Spleen (tissue), 11 donors: Measurements from ENCODE around the gene CCR9. TPM values are rescaled to one million over a fixed set of nuclear protein-coding genes. Genes with fewer than 3 reads are reported as not detected.
A peak's percentile ranks its signal among the peaks of the same experiment; 100 is the strongest.

Source experiments
- DNase-seq: peaks from one replicate; pipeline ENCODE4 v3.0.0-alpha.2; 2020
- H3K27ac ChIP-seq, 8 donors: fragments of 200-600 bp; sonication (generic) in 7 of 8; 1 replicate in 4 of 8; 2 replicates in 4 of 8; pipeline versions ENCODE4 v1.5.0 to v1.8.0; 2016 to 2021; ENCODE audit warnings: inconsistent platforms in 4 of 8, mild to moderate bottlenecking in 4 of 8, moderate library complexity in 1 of 8
- H3K27me3 ChIP-seq, 7 donors: fragments of 200-600 bp; sonication (generic) in 6 of 7; replicated peaks in 1 of 7; 1 replicate in 4 of 7; 2 replicates in 3 of 7; pipeline versions ENCODE4 v1.5.0 to v1.8.0; 2016 to 2021; ENCODE audit warnings: inconsistent platforms in 3 of 7, mild to moderate bottlenecking in 1 of 7
- H3K36me3 ChIP-seq, 6 donors: fragments of 200-600 bp; sonication (generic) in 5 of 6; 1 replicate in 4 of 6; 2 replicates in 2 of 6; pipeline versions ENCODE4 v1.5.0 to v1.8.0; 2016 to 2021; ENCODE audit warnings: inconsistent platforms in 2 of 6
- H3K4me1 ChIP-seq, 6 donors: fragments of 200-600 bp; sonication (generic) in 5 of 6; 1 replicate in 3 of 6; 2 replicates in 3 of 6; pipeline versions ENCODE4 v1.5.0 to v1.8.0; 2016 to 2021; ENCODE audit warnings: inconsistent platforms in 3 of 6
- H3K4me3 ChIP-seq, 8 donors: fragments of 200-600 bp; sonication (generic) in 7 of 8; 1 replicate in 4 of 8; 2 replicates in 4 of 8; pipeline versions ENCODE4 v1.5.0 to v1.8.0; 2016 to 2021; ENCODE audit warnings: inconsistent platforms in 4 of 8, mild to moderate bottlenecking in 4 of 8, moderate library complexity in 2 of 8
- H3K9me3 ChIP-seq, 8 donors: fragments of 200-600 bp; sonication (generic) in 7 of 8; 1 replicate in 4 of 8; 2 replicates in 4 of 8; pipeline versions ENCODE4 v1.5.0 to v1.8.0; 2016 to 2021; ENCODE audit warnings: inconsistent platforms in 4 of 8
- POLR2A ChIP-seq, 3 donors: fragments of 450-650 bp; IDR thresholded peaks; one replicate each; pipeline ENCODE4 v1.5.1; 2017; ENCODE audit warnings: antibody characterized with exemption in 3 of 3, mild to moderate bottlenecking in 1 of 3
- POLR2AphosphoS5 ChIP-seq, 3 donors: sonication (generic); formaldehyde crosslinking; IDR thresholded peaks; one replicate each; pipeline ENCODE4 v1.5.1; 2017; ENCODE audit warnings: antibody characterized with exemption in 3 of 3
- WGBS, 5 donors: extraction: QIAGEN DNeasy Blood & Tissue Kit in 3 of 5; methylation state at CpG; one replicate each; pipeline versions ENCODE4 v1.1.5 to v1.1.7; 2013 to 2018; 5-methylcytosine and 5-hydroxymethylcytosine counted together
- intact Hi-C: fragments of 100-400 bp; cut with DNase I; formaldehyde crosslinking; loops from one replicate; pipeline ENCODE4 v1.15.0; 2023; ENCODE audit warnings: low total_unique reads
- polyA plus RNA-seq, 3 donors: library from polyadenylated mRNA; stranded (reverse); fragments of 200-250 nt; gene quantifications; one replicate each; pipeline ENCODE4 v1.2.1, GENCODE V29; 2013
- total RNA-seq, 7 donors: library from RNA; depleted of rRNA in 3 of 7; stranded (reverse); fragments of >200 nt in 3 of 7; fragmentation: NEBNext Ultra II Directional in 4 of 7; extraction: Animal tissue kit (Norgen Biotek cat#: 25700) in 4 of 7; gene quantifications; one replicate each; pipeline versions ENCODE4 v1.1.0 to v1.2.1, GENCODE V29; 2016 to 2021
- TF ChIP-seq, protein P1 (sequence below), 11 experiments: fragments of 200-600 bp in 7 of 11; fragments of 450-650 bp in 4 of 11; sonication (generic) in 4 of 11; IDR thresholded peaks in 8 of 11; conservative IDR thresholded peaks in 3 of 11; 1 replicate in 7 of 11; 2 replicates in 4 of 11; pipeline versions ENCODE4 v1.4.0 to v1.8.0; 2016 to 2021; ENCODE audit warnings: antibody characterized with exemption in 11 of 11, inconsistent platforms in 4 of 11, mild to moderate bottlenecking in 1 of 11
- donor health status: healthy with polysubstance abuse.
- donor health status: DM: no; HTN: no; CAD: no; lungs with moderate emphysema.
- donor health status: DM: no; HTN: no; CAD: no.
- donor health status: Bipolar disorder and iron deficiency.
- donor health status: healthy.
- donor health status: DM: no; HTN: no; CAD: no.
- donor health status: DM: yes; HTN: yes; CAD: no.

The CCR9 gene
- total and polyA plus RNA-seq, 10 donors, result 1.1 to 3.6 (median 1.5) TPM

DNA sequence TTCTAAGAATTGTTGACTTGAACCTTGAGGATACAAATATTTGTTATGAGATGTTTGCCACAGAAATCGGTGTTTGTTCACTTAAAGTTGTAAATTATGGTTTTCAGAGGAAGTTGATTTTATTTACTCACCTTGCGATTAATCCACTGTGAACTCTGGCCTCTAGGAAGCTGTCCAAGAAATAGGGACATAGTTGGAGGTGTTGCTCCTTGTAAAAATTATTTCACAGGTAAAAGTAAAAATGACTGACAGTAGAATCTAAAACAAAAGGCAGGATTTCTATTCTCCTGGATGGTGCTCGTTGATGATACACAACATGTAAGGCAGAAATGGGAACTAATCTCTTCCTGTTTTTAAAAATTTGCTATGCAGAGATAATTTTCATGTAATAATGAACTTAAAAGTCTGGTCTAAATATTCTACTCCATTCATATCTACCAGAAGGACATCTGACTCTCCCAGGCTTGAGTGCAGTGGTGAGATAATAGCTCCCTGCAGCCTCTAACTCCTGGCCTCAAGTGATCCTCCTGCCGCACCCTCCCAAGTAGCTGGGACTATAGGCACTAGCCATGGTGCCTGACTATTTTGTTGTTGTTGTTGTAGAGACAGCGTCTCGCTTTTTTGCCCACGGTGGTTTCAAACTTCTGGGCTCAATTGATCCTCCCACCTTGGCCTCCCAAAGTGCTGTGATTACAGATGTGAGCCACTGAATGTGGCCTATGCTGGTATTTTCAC lies 27.4 kb upstream of the CCR9 start:
- Histone ChIP-seq H3K27ac (peak overlapping the region in 1 of 8 donors; percentile 13), H3K4me1 (peaks cover 0 to 11% (median 0%) of the 10 kb centered on the region in 6 donors), H3K27me3 (no peaks in the 10 kb centered on the region), H3K9me3 (peaks cover 0 to 28% (median 13%) of the 10 kb centered on the region in 8 donors), H3K36me3 (no peaks in the 10 kb centered on the region), H3K4me3 (no peak overlapping the region)
- WGBS, 5 donors, result 62 to 72% (median 63%) methylated on average over 7 of the region's 7 CpGs
- DNase-seq, result no peak
- no peak for TF ChIP-seq POLR2AphosphoS5 (IDR thresholded peaks at IDR 0.05)
- no peak for TF ChIP-seq POLR2A (IDR thresholded peaks at IDR 0.05)
- TF ChIP-seq, protein P1, sequence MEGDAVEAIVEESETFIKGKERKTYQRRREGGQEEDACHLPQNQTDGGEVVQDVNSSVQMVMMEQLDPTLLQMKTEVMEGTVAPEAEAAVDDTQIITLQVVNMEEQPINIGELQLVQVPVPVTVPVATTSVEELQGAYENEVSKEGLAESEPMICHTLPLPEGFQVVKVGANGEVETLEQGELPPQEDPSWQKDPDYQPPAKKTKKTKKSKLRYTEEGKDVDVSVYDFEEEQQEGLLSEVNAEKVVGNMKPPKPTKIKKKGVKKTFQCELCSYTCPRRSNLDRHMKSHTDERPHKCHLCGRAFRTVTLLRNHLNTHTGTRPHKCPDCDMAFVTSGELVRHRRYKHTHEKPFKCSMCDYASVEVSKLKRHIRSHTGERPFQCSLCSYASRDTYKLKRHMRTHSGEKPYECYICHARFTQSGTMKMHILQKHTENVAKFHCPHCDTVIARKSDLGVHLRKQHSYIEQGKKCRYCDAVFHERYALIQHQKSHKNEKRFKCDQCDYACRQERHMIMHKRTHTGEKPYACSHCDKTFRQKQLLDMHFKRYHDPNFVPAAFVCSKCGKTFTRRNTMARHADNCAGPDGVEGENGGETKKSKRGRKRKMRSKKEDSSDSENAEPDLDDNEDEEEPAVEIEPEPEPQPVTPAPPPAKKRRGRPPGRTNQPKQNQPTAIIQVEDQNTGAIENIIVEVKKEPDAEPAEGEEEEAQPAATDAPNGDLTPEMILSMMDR (IDR thresholded peaks at IDR 0.05 in 8 of 11, conservative IDR thresholded peaks at IDR 0.05 in 3 of 11), result no peak
- intact Hi-C loops, result no loop called here

- intact Hi-C loops, result no loop called here
- TF ChIP-seq POLR2AphosphoS5 (IDR thresholded peaks at IDR 0.05) (no peak), POLR2A (IDR thresholded peaks at IDR 0.05) (no peak)
- TF ChIP-seq, protein P1 (IDR thresholded peaks at IDR 0.05 in 8 of 11, conservative IDR thresholded peaks at IDR 0.05 in 3 of 11), result no peak
- Histone ChIP-seq H3K27me3 (no peaks in the 10 kb centered on the region), H3K27ac (no peak overlapping the region), H3K4me3 (no peak overlapping the region), H3K4me1 (peaks cover 0 to 22% (median 5%) of the 10 kb centered on the region in 6 donors), H3K36me3 (no peaks in the 10 kb centered on the region), H3K9me3 (peaks cover 0 to 28% (median 13%) of the 10 kb centered on the region in 8 donors)
- no peak for DNase-seq
- 78 to 83% (median 79%) methylated on average over 4 of the region's 4 CpGs for WGBS, 5 donors
Measured at GRCh38 chr3:45860481-45860880, 25.9 kb upstream of the CCR9 start.

DNA sequence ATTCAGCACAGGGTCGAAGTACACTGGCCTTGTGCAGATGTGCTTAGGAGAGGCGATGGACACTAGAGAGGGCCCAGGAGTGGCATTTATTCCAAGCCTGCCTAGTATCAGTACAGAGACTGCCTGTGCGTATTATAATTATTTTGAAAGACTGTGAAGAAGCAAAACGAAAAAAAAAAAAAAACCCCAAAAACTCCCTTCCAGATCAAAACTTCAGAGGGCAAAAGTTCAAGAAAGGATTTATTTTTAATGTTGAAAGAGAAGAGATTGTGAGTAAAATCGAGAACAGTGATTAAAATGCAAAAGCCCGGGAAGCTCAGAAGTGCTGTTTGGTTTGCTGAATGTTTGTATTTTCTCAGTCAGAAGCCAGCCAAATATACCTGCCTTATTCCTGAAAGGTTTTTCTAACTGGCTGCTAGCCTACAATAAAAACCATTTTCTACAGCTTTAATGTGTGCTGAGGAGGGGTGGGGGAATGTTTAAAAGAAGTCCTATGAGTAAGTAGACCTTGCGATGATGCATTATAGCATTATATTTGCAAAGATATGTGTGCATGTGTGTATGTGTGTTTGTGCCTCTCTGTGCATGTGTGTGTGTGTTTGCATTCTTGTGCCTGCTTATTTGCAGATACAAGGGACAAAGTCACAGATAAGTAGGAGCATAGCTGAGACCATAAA lies 25.2 kb upstream of the CCR9 start:
- H3K4me1 ChIP-seq, result peaks cover 0 to 28% (median 5%) of the 10 kb centered on the region in 6 donors
- H3K9me3 ChIP-seq, result peaks cover 0 to 22% (median 10%) of the 10 kb centered on the region in 8 donors
- no peak for DNase-seq
- no peak overlapping the region for H3K27ac ChIP-seq
- 47 to 62% (median 59%) methylated on average over 7 of the region's 7 CpGs for WGBS, 5 donors
- no peaks in the 10 kb centered on the region for H3K27me3 ChIP-seq
- TF ChIP-seq, protein P1 (IDR thresholded peaks at IDR 0.05 in 8 of 11, conservative IDR thresholded peaks at IDR 0.05 in 3 of 11), result no peak
- TF ChIP-seq POLR2AphosphoS5 (IDR thresholded peaks at IDR 0.05), result no peak
- TF ChIP-seq POLR2A (IDR thresholded peaks at IDR 0.05), result no peak
- no peak overlapping the region for H3K4me3 ChIP-seq
- H3K36me3 ChIP-seq, result no peaks in the 10 kb centered on the region
- intact Hi-C loops, result no loop called here
